PFSK-1 (cell line): ENCODE measurements around the gene CYLD.

Source experiments
- POLR2AphosphoS5 ChIP-seq: IDR thresholded peaks from 2 replicates; pipeline ENCODE4 v1.6.1; 2012; ENCODE audit warnings: low read depth, mild to moderate bottlenecking, control low read depth, low read length, moderate library complexity
- TAF1 ChIP-seq: IDR thresholded peaks from 2 replicates; pipeline ENCODE4 v1.6.1; 2012; ENCODE audit warnings: low read length, control low read depth, borderline replicate concordance; ENCODE audit not compliant: insufficient read depth
- TF ChIP-seq, protein P1 (sequence below), 2 experiments: IDR thresholded peaks; 2 replicates each; pipeline versions ENCODE4 v1.6.1 to v1.8.0; 2011 to 2012; ENCODE audit warnings: low read depth in 2 of 2, low read length in 2 of 2, control low read depth in 1 of 2, inconsistent platforms in 1 of 2, mild to moderate bottlenecking in 1 of 2, moderate library complexity in 1 of 2; ENCODE audit not compliant: insufficient read depth in 1 of 2

DNA sequence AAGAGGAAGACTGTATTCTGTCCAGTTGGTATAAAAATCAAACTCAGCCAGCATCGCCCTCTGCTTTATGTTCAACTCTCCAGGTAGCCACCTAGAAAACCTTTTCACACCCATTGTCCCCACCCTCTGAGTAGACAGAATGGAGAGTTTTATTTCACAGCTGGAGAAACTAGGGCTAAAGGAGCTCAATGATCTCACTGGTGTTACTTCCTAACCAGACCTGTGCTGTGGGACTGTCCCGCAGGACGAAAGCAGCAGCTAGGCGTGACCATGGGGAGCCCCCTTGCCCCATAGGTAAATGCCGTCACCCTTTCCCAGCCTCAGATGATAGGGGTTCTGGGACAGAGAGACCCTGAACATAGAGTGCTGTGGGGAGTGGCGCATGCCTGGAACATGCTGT is 67.7 kb downstream of the CYLD start:
- TF ChIP-seq, protein P1, sequence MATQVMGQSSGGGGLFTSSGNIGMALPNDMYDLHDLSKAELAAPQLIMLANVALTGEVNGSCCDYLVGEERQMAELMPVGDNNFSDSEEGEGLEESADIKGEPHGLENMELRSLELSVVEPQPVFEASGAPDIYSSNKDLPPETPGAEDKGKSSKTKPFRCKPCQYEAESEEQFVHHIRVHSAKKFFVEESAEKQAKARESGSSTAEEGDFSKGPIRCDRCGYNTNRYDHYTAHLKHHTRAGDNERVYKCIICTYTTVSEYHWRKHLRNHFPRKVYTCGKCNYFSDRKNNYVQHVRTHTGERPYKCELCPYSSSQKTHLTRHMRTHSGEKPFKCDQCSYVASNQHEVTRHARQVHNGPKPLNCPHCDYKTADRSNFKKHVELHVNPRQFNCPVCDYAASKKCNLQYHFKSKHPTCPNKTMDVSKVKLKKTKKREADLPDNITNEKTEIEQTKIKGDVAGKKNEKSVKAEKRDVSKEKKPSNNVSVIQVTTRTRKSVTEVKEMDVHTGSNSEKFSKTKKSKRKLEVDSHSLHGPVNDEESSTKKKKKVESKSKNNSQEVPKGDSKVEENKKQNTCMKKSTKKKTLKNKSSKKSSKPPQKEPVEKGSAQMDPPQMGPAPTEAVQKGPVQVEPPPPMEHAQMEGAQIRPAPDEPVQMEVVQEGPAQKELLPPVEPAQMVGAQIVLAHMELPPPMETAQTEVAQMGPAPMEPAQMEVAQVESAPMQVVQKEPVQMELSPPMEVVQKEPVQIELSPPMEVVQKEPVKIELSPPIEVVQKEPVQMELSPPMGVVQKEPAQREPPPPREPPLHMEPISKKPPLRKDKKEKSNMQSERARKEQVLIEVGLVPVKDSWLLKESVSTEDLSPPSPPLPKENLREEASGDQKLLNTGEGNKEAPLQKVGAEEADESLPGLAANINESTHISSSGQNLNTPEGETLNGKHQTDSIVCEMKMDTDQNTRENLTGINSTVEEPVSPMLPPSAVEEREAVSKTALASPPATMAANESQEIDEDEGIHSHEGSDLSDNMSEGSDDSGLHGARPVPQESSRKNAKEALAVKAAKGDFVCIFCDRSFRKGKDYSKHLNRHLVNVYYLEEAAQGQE (IDR thresholded peaks at IDR 0.05; ENCODE audit: insufficient read depth in 1 of 2, low read depth in 2 of 2, low read length in 2 of 2): no peak
- no peak for TF ChIP-seq POLR2AphosphoS5
- no peak for TF ChIP-seq TAF1
